Inferior parietal cortex (tissue), 1 donor: Measurements from ENCODE around the gene KDM3B.
A peak's percentile ranks its signal among the peaks of the same experiment; 100 is the strongest.
"Not testable (repeated sequence)": the region's sequence is repeated elsewhere in the genome, so short reads cannot be mapped to it uniquely, and the experiment has no call there.

Experiments
- DNase-seq: peaks from one replicate; pipeline ENCODE4 v3.0.0-alpha.2; 2016; ENCODE audit errors: extremely low spot score

The KDM3B gene

DNA sequence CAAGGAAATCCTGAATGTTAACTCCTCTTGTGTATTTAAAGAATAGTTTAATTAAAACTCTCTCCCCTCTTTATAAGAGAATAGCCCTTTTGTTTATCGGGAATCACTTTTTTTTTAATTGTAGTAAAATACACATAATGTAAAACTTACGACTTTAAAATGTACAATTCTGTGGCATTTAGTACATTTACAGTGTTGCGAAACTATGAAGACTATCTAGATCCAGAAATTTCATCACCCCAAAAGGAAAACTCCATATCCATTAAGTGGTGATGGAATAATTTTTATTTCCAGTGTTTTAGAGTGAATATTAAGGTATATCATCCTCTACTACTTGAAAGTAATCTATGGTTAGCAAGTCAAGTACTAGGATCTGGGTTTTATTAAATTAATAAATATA lies 36.8 kb downstream of the KDM3B start:
- DNase-seq = no peak

DNA sequence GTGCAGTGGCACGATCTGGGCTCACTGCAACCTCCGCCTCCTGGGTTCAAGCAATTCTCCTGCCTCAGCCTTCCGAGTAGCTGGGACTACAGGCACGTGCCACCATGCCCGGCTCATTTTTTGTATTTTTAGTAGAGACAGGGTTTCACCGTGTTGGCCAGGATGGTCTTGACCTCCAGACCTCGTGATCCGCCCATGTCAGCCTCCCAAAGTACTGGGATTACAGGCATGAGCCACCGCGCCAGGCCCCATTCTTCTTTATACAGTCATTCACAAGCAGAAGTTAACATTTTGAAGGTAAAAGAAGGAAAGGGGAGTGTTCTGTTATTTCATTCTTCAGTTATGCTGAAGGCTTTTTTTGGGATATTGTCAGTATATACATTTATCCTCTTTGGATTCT lies 37.4 kb downstream of the KDM3B start:
- not testable (repeated sequence) for DNase-seq

DNA sequence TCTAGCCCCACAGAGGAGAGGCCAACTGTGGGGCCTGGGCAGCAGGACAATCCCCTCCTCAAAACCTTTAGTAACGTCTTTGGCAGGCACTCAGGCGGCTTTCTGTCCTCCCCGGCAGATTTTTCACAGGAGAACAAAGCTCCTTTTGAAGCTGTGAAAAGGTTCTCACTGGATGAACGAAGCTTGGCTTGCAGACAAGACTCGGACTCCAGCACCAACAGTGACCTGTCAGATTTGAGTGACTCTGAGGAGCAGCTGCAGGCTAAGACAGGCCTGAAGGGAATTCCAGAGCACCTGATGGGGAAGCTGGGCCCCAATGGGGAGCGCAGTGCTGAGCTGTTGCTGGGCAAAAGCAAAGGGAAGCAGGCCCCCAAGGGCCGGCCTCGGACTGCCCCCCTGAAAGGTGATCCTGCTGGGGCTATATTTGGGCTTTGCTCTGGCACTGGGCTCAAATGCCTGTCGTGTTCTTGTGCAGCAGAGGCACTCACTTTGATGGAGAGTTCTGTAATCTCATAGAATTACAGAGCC lies 39.4 kb downstream of the KDM3B start:
- peak; percentile 69 for DNase-seq

DNA sequence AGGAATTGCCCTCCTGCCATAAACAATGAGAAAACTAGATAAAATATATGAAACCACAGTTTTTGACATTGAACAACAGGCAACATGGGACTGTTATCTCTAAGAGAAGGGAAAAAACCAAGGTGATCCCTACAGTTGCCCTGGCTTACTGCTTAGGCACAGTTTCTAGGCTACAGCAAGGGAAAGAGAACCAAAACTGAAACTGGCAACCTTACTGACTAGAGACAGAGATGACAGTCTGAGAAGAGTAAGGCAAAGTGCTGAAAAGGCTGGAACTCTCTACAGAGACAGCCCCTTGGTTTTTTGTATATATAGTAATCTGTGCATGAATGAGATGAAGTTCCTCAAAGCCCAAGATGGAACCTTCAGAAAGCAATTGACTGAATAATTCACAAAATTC lies 50.2 kb downstream of the KDM3B start:
- no peak for DNase-seq

DNA sequence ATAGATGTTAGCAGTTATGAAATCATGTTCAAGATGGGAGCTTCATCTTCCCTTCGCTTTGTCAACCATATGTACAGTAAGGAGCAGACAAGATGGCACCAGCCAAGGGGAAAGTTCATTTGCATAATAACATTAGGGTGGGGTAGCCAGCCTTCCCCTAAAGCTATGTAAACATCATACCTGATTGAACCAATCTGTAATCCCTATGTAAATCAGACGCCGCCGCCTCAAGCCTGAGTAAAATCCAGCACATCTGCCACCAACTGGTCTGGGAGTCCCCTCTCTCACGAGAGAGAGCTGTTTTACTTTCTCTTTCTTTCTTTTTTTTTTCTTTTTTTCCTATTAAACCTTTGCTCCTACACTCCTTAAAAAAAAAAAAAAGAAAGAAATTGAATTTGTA lies 55.5 kb downstream of the KDM3B start:
- DNase-seq = no peak

DNA sequence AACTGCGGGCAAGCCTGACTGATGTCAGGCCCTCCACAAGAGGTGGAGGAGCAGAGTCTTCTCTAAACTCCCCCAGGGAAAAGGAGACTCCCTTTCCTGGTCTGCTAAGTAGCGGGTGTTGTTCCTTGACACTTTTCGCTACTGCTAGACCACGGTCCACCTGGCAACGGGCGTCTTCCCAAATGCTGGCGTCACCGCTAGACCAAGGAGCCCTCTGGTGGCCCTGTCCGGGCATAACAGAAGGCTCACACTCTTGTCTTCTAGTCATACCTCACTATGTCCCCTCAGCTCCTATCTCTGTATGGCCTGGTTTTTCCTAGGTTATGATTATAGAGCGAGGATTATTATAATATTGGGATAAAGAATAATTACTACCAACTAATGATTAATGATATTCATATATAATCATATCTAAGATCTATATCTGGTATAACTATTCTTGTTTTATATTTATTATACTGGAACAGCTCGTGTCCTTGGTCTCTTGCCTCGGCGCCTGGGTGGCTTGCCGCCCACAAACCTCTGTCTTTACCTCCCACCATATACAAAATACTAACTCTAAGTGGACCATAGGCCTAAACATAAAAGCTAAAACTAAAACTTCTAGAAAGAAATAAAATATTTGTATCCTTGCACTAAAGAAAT lies 58.6 kb downstream of the KDM3B start:
- DNase-seq = peak; percentile 56

DNA sequence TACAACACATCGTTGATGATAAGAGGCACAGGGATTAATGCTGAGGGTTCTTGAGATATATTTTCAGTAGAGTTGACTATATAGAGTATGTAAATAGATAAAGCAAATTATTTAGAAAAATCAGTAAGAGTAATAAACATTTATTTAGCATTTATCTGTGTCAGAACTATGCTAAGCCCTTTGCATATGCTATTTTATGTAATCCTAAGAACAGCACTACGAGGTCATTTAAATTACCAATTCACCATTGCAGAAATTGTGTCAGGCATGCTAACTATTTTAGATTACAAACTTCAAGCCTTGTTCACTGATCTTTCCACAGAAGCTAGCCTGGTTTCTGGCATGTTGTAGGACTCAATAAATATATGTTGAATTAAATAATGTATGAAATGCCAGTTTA lies 66.0 kb downstream of the KDM3B start:
- DNase-seq = no peak

DNA sequence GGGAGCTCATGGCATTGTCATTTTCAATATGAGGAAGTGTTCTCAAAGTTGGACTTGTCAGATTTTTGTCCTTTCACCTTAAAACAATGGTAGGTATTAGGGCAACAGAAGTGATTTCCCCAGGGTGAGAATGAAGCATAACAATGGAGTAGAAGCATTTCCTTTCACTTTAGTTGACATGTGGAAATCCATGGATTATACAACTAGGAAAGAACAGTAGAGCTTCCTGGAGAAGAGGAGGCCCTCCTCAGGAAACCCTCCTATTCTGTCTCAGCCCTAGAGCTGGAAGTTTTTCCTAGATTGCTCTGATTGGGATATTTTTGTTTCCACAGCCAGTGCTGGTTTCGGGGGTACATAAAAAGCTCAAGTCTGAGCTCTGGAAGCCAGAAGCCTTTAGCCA lies 72.6 kb downstream of the KDM3B start:
- DNase-seq = no peak

DNA sequence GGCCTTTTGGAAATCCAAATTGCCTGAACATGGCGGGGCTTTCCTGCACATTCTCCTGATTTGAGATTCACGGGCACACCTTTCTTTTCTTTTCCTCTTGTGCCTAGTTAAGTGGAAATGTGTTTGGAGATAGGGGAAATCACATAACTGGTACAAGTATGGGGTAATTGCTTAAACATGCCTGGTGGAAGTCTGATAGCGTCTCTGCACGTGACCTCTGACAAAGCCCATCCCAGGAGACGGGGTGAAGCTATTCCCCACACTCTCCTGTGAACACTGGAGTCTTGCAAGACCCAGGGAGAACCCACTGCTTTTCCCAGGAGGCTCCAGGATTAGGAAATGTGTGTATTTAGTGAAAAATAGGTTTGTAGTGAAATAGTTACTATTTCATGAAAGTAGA lies 83.5 kb downstream of the KDM3B start:
- no peak for DNase-seq

DNA sequence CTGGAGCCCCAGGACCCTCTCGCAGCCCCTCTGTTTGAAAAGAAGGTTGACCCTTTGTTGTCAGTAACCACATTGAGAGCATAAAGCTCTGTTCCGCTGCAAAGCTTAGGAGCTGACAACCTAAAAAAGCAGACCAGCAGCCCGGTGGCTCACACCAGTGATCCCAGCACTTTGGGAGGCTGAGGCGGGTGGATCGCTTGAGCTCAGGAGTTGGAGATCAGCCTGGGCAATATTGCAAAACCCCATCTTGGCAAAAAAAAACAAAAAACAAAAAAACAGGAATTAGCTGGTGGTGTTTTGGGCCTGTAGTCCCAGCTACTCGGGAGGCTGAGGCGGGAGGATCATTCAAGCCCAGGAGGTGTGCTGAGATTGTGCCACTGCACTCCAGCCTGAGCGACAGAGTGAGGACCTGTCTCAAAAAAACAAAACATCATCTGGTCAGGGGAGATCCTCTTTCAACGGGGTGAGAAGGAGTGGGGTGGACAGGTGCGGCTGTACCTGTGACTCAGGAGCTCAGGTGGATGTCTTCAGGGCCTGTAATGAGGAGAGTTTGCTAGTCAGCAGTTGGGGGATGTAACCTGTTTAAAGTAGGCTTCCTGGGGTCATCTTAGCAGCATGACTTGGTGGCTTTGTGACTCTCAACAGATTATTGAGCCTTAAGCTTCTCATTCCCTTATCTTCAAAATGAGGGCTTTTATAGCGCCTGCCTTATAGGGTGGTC lies 85.7 kb downstream of the KDM3B start:
- DNase-seq = no peak

DNA sequence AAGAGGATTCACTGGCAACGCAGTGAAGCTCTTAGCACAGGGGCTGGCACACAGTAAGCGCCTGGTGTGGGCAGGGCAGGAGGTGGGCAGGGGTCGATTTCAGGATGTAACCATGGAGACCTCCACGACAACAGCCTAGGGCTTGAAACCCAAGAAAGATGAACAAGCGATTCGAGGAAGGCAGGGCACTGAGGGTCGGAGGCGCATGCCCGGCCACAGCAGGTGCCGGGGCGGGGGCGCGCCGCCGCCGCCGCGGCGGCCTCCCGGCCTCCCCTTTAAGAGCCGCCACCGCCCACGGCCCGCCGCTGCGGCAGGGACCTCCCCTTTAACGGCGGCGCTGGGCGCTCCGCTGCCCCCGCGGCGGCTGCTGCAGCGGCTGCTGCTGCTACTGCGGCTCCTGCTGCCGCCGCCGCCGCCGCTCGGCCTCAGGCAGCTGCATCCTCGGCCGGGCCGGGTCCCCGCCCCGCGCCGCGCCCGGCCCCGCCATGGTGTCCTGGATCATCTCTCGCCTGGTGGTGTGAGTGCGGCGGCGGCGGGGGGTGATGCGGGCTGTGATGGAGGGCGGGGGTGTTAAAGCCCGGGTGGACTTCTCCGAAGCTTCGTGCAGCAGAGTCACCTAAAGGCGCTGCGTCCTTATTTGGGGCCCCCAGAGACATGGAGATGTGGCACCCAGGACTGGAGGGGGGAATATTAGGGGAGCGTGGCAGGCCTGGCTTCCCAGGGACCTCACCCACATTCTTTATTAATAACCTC lies 86.4 kb downstream of the KDM3B start, which contains the start of gene REEP2:
Gene REEP2, plus strand, starts transcription at position 334 of the 753 bp plus-strand sequence. Its CDS starts 152 bp downstream, at position 486.
- DNase-seq = peak; percentile 32

DNA sequence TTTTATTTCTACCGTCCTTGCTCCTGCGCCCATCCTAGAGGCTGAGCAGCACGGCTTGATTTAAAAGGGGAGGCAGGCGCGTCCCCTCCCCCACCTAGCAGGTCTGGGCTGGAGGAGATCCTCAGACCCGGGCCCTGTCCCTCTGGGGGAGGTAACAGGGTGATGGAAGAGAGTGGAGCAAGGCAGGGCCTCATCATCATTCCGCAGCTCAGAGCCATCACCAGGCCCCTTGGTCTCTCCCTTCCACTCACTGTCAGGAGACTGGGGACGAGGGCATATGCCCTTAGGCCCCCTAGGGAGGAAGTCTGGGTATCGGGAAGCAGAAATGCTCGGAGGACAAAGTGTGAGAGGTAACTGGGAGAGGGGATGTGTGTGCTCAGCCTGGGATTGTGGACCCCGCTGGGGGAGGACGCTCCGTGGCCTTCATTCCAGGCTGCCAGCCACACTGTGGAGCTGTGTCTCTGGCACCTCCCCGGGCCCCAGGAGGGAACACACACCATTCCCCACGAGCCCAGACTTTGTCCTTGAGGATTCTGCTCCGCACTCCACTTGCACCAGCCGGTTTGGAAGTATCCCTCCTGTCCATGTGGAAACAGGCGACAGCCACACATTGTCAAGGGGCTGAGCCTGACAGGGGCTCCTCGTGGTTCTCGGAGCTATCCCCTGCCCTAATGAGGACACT lies 87.1 kb downstream of the KDM3B start:
- peak; percentile 32 for DNase-seq

DNA sequence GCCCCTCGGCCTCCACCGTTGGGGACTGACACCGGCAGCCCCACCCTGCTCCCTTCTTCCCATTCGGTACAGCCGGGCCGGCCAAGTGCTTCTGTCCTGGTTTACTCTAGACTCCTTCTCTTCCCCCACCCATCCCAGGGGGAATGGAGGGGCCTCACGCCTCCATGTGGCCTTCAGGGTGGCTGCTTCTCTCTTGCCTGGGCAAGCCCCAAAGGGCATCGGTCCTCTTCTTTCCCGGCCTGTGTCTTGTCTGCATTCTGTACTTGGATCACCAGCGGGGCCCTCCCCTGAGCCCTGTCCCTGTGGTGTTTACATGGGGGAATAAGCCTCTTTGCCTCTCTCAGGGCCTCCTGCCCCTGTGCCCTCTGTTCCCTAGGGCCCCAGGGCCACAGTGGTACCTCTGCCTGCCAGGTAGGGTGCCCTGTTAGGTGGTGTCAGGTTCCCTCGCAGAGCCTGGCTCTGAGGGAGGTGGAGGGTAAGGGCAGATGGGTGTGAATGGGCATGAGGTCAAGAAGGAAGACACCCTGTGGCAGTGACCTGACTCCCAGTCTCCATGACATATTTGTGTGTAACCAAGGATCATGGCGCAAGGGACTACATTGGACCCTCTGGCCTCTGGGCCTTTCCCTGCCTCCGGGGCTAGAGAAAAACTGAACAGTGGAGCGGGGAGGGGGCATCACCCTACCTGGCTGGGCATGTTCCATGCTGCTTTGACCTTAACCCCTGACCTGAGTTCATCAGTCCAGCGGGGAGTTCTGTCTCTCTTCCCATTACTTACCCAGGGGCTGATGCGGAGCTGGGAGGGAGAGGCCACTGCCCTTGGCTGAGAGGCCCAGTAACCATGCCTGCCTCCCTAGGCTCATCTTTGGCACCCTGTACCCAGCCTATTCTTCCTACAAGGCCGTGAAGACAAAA lies 87.9 kb downstream of the KDM3B start:
- no peak for DNase-seq

DNA sequence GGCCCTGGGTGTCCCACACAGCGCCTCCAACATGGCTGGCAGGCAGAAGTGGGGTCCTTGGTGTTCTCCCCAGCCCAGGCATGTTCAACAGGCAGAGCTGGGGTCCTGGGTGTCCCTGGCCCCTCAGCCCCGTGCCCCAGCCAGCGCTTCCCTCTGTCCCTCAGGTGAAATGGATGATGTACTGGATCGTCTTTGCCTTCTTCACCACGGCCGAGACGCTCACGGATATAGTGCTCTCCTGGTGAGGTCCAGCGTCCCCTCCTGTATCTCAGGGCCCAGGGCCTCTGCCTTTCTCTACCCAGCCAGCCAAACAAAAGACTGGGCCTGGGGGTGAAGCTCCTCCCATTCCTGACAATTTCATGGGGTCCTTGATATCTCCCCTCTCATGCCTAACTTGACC lies 88.7 kb downstream of the KDM3B start:
- no peak for DNase-seq

DNA sequence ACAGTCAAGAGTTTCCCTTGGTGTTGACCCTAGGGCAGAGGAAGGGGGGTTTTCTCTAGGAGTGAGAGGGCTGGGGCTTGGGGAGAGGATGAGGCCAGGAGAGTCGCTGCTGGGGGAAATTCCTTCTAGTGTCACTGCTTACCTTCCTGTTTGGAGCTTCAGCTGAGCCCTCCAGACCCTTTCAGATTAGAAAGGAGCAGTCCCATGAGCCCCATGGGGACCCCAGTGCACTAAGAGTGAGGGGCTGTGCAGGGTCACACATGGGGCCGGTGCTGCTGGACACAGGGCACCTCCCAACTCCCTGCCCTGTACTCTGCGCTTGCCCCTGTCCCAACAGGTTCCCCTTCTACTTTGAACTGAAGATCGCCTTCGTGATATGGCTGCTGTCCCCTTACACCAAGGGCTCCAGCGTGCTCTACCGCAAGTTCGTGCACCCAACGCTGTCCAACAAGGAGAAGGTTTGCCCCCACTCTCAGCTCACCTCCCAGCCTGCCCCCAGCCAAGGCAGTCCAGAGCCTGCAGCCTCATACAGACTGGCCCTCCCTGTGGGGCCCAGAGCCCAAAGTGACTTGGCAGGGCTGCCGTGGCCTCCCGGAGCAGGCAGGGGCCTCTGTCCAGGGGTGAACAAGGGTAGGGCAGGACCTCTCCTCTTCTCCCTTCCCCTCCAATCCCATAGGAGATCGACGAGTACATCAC lies 91.7 kb downstream of the KDM3B start:
- DNase-seq = no peak

DNA sequence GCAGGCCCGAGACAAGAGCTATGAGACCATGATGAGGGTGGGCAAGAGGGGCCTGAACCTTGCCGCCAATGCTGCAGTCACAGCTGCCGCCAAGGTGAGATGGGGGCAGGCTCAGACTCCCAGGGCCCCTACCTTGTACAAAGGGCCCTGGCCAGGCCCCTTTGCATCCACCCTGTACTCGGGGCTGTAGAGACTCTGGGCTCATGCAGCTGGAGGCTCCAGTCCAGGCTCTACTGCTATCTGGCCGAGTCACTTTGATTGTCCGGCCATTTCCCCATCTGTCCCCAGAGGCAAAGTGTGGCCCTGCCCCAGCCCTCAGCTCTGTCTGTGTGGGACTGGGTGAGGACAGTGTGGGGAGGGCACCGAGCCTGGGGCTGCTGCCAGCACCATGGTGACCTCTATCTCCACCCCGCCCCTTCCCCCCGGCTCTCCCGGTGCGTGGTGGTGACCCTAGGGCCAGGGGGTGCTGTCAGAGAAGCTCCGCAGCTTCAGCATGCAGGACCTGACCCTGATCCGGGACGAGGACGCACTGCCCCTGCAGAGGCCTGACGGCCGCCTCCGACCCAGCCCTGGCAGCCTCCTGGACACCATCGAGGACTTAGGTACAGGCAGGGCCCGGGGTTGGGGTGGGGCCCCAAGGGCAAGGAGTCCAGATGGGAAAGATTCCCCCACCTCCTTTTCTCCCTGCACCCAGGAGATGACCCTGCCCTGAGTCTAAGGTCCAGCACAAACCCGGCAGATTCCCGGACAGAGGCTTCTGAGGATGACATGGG lies 92.5 kb downstream of the KDM3B start:
- no peak for DNase-seq

DNA sequence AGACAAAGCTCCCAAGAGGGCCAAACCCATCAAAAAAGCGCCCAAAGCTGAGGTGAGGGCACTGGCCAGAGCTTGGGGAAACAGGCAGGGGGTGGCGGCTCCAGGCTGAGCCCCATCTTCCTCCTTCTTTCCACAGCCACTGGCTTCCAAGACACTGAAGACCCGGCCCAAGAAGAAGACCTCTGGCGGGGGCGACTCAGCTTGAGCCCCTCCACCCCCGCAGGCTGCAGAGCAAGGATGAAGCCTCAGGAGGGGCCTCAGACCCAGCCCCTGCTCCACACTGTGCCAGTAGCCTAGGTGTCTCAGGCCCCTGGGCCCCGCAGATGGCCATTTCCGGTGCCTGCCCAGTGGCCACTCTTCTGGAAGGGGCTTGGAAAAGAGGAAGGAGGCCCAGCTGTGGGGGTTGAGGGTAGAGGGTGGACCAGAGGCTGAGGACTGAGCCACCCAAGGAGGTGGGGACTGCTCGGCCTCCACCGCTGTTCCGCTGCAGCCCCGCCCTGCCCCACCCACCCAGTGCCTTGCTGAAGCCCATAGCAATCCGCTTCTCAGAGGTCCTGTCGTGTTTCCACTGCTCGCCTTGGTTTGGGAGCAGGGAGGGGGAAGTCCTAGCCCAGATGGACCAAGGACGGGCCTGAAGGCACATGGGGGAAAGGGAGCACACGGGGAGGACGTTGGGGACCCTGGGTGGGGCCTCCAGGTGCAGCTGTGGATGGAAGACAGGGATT lies 93.2 kb downstream of the KDM3B start:
- no peak for DNase-seq

DNA sequence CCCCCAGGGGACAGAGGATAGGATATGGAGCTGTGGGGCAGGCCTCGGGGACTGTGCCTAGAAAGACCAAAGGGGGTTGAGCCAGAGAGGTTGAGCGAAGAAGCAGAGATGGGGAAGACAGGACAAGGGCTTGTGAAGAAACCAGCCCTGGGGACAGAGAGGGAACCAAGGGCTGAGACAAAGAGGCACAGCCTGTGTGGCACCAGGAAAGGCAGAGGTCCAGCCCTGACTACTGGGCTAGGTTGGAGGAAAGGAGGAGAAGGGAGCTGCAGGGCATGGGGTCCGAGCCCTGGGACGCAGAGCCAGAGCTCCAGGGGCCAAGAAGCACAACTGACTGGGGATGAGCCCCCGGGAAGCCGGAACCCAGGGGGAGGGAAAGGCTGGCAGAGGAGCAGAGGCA lies 95.6 kb downstream of the KDM3B start:
- no peak for DNase-seq
